H9 (cell line): ENCODE results near the gene MATN4. TPM values are rescaled to one million over a fixed set of nuclear protein-coding genes. Genes with fewer than 3 reads are reported as not detected.

ENCODE experiments used
- DNase-seq: peaks from one replicate; pipeline ENCODE4 v3.0.0-alpha.2; 2017
- H2AFZ ChIP-seq: one replicate; pipeline ENCODE4 v1.6.1; 2013; ENCODE audit warnings: mild to moderate bottlenecking, low read length, control low read depth, moderate library complexity
- H2AK5ac ChIP-seq: 2 replicates; pipeline ENCODE4 v1.6.1; 2013; ENCODE audit warnings: low read length, control low read depth, mixed read lengths; ENCODE audit not compliant: insufficient read length
- H2BK120ac ChIP-seq: one replicate; pipeline ENCODE4 v1.6.1; 2013; ENCODE audit warnings: low read depth, mild to moderate bottlenecking, low read length, control low read depth, inconsistent platforms; ENCODE audit not compliant: poor library complexity, severe bottlenecking
- H2BK12ac ChIP-seq: 2 replicates; pipeline ENCODE4 v1.6.1; 2013; ENCODE audit warnings: low read length, control low read depth, mixed read lengths, low read depth; ENCODE audit not compliant: insufficient read length
- H2BK15ac ChIP-seq: 2 replicates; pipeline ENCODE4 v1.6.1; 2013; ENCODE audit warnings: low read depth, low read length, control low read depth
- H2BK20ac ChIP-seq: one replicate; pipeline ENCODE4 v1.6.1; 2013; ENCODE audit warnings: low read depth, mild to moderate bottlenecking, low read length, control low read depth, inconsistent platforms; ENCODE audit not compliant: poor library complexity, severe bottlenecking
- H2BK5ac ChIP-seq: 2 replicates; pipeline ENCODE4 v1.6.1; 2013; ENCODE audit warnings: low read length, control low read depth, mixed read lengths; ENCODE audit not compliant: insufficient read length
- H3K14ac ChIP-seq: 2 replicates; pipeline ENCODE4 v1.6.1; 2013; ENCODE audit warnings: low read length, control low read depth; ENCODE audit not compliant: insufficient read depth
- H3K18ac ChIP-seq: 2 replicates; pipeline ENCODE4 v1.6.1; 2013; ENCODE audit warnings: low read depth, mild to moderate bottlenecking, mixed read lengths, low read length, control low read depth; ENCODE audit not compliant: insufficient read length
- H3K23ac ChIP-seq: 2 replicates; pipeline ENCODE4 v1.6.1; 2013; ENCODE audit warnings: low read length, control low read depth, mixed read lengths, low read depth; ENCODE audit not compliant: insufficient read length
- H3K23me2 ChIP-seq: 2 replicates; pipeline ENCODE4 v1.6.1; 2013; ENCODE audit warnings: low read depth, mild to moderate bottlenecking, mixed read lengths, low read length, control low read depth; ENCODE audit not compliant: insufficient read length, poor library complexity, severe bottlenecking
- H3K27ac ChIP-seq: 2 replicates; pipeline ENCODE4 v1.5.1; 2013; ENCODE audit warnings: low read length, control low read depth, mixed read lengths, low read depth; ENCODE audit not compliant: insufficient read length
- H3K27me3 ChIP-seq: 2 replicates; pipeline ENCODE4 v1.6.1; 2013; ENCODE audit warnings: low read length, control low read depth, inconsistent platforms; ENCODE audit not compliant: insufficient read depth
- H3K4ac ChIP-seq: 2 replicates; pipeline ENCODE4 v1.6.1; 2013; ENCODE audit warnings: low read depth, mild to moderate bottlenecking, control low read depth, inconsistent platforms, low read length, moderate library complexity
- H3K4me1 ChIP-seq: 2 replicates; pipeline ENCODE4 v1.6.1; 2013; ENCODE audit warnings: low read length, control low read depth, inconsistent platforms; ENCODE audit not compliant: insufficient read depth
- H3K4me2 ChIP-seq: 2 replicates; pipeline ENCODE4 v1.6.1; 2013; ENCODE audit warnings: low read length, control low read depth, mixed read lengths; ENCODE audit not compliant: insufficient read length, insufficient read depth
- H3K56ac ChIP-seq: 2 replicates; pipeline ENCODE4 v1.6.1; 2013; ENCODE audit warnings: low read depth, mild to moderate bottlenecking, mixed read lengths, low read length, control low read depth; ENCODE audit not compliant: insufficient read length
- H3K79me1 ChIP-seq: 2 replicates; pipeline ENCODE4 v1.6.1; 2013; ENCODE audit warnings: low read depth, mild to moderate bottlenecking, moderate library complexity, low read length, control low read depth, inconsistent platforms; ENCODE audit not compliant: insufficient read depth, poor library complexity, severe bottlenecking
- H3K79me2 ChIP-seq: 2 replicates; pipeline ENCODE4 v1.6.1; 2013; ENCODE audit warnings: low read length, control low read depth, inconsistent platforms; ENCODE audit not compliant: insufficient read depth
- H3K9ac ChIP-seq: 2 replicates; pipeline ENCODE4 v1.6.1; 2013; ENCODE audit warnings: low read length, control low read depth, mixed read lengths; ENCODE audit not compliant: insufficient read length; ENCODE audit errors: extremely low read depth
- H3K9me3 ChIP-seq: one replicate; pipeline ENCODE4 v1.6.1; 2013; ENCODE audit warnings: low read depth, low read length, inconsistent platforms; ENCODE audit not compliant: control insufficient read depth
- H3T11ph ChIP-seq: one replicate; pipeline ENCODE4 v1.6.1; 2013; ENCODE audit warnings: mild to moderate bottlenecking, low read length, control low read depth, inconsistent platforms
- H4K20me1 ChIP-seq: one replicate; pipeline ENCODE4 v1.6.1; 2013; ENCODE audit not compliant: control insufficient read depth, insufficient read length, insufficient read depth
- H4K5ac ChIP-seq: 2 replicates; pipeline ENCODE4 v1.6.1; 2013; ENCODE audit warnings: low read depth, mild to moderate bottlenecking, mixed read lengths, low read length, control low read depth; ENCODE audit not compliant: insufficient read length
- H4K8ac ChIP-seq: replicated peaks from 2 replicates; pipeline ENCODE4 v1.6.1; 2013; ENCODE audit warnings: low read length, control low read depth, mixed read lengths, low read depth; ENCODE audit not compliant: insufficient read length
- H4K91ac ChIP-seq: 2 replicates; pipeline ENCODE4 v1.6.1; 2013; ENCODE audit warnings: low read depth, mild to moderate bottlenecking, moderate library complexity, mixed read lengths, low read length, control low read depth; ENCODE audit not compliant: insufficient read length
- H3K27ac Mint-ChIP-seq, 3 experiments: 2 replicates in 2 of 3; 3 replicates in 1 of 3; pipeline ENCODE4 v1.8.0; 2020 to 2021; ENCODE audit warnings: mixed read lengths in 3 of 3, mild to moderate bottlenecking in 1 of 3, moderate library complexity in 1 of 3
- H3K27me3 Mint-ChIP-seq: 2 replicates; pipeline ENCODE4 v1.8.0; 2021; ENCODE audit warnings: low read depth, mild to moderate bottlenecking, moderate library complexity, mixed read lengths
- H3K36me3 Mint-ChIP-seq, 3 experiments: 2 replicates in 2 of 3; 3 replicates in 1 of 3; pipeline ENCODE4 v1.8.0; 2020 to 2021; ENCODE audit warnings: low read depth in 3 of 3, mixed read lengths in 3 of 3; ENCODE audit not compliant: insufficient read depth in 1 of 3
- H3K4me1 Mint-ChIP-seq, 2 experiments: 2 replicates each; pipeline ENCODE4 v1.8.0; 2020; ENCODE audit warnings: mixed read lengths in 2 of 2
- H3K4me3 Mint-ChIP-seq, 2 experiments: 2 replicates in 1 of 2; 3 replicates in 1 of 2; pipeline ENCODE4 v1.8.0; 2020 to 2021; ENCODE audit warnings: mild to moderate bottlenecking in 2 of 2, mixed read lengths in 2 of 2, moderate library complexity in 1 of 2
- H3K9me3 Mint-ChIP-seq, 2 experiments: 2 replicates in 1 of 2; 3 replicates in 1 of 2; pipeline ENCODE4 v1.8.0; 2020; ENCODE audit warnings: mild to moderate bottlenecking in 2 of 2, mixed read lengths in 2 of 2, moderate library complexity in 1 of 2
- CTCF ChIP-seq: fragments of 200-600 bp; sonication (generic); conservative IDR thresholded peaks from 3 replicates; pipeline ENCODE4 v1.8.0; 2021; ENCODE audit warnings: antibody characterized with exemption, mild to moderate bottlenecking
- total RNA-seq: library from RNA; stranded (reverse); gene quantifications from 2 replicates; pipeline ENCODE4 v1.2.1, GENCODE V29; 2021

MATN4 gene
- total RNA-seq, 1 experiment from 2014 or later: 0.11 TPM

- no peaks in the 10 kb centered on the region for H3K79me1 ChIP-seq
- no peak overlapping the region for H3K4me3 Mint-ChIP-seq
- TF ChIP-seq CTCF: no peak
These were observed 41.1 kb downstream of the MATN4 start for GRCh38 chr20:45266977-45267376.

More at GRCh38 chr20:45266977-45267376, 41.1 kb downstream of the MATN4 start:
- H3K4ac ChIP-seq: no peak overlapping the region
- Mint-ChIP-seq H3K4me1 (peaks cover 9 to 12% of the 10 kb centered on the region in 2 experiments), H3K27me3 (peaks cover 11% of the 10 kb centered on the region), H3K27ac (no peak overlapping the region), H3K9me3 (no peaks in the 10 kb centered on the region), H3K36me3 (no peaks in the 10 kb centered on the region)
- H3T11ph ChIP-seq: no peak overlapping the region
- no peaks in the 10 kb centered on the region for H3K4me1 ChIP-seq
- H2BK20ac ChIP-seq: no peak overlapping the region
- no peak overlapping the region for H2BK120ac ChIP-seq
- H2BK12ac ChIP-seq: no peak overlapping the region
- no peaks in the 10 kb centered on the region for H4K20me1 ChIP-seq
- H4K8ac ChIP-seq: no peak overlapping the region
- H4K91ac ChIP-seq: no peak overlapping the region
- no peaks in the 10 kb centered on the region for H3K27me3 ChIP-seq
- H2BK5ac ChIP-seq: no peak overlapping the region
- H3K4me2 ChIP-seq: no peak overlapping the region
- no peak overlapping the region for H3K23ac ChIP-seq
- H2BK15ac ChIP-seq: no peak overlapping the region
- H4K5ac ChIP-seq: no peak overlapping the region
- no peak overlapping the region for H2AFZ ChIP-seq
- no peak overlapping the region for H3K27ac ChIP-seq
- no peak overlapping the region for H3K56ac ChIP-seq
- H3K9ac ChIP-seq: no peak overlapping the region
- no peak overlapping the region for H3K14ac ChIP-seq
- no peaks in the 10 kb centered on the region for H3K23me2 ChIP-seq
- no peak overlapping the region for H3K18ac ChIP-seq
- no peak for DNase-seq
- no peaks in the 10 kb centered on the region for H3K79me2 ChIP-seq
- no peaks in the 10 kb centered on the region for H3K9me3 ChIP-seq
- H2AK5ac ChIP-seq: no peak overlapping the region
